Activated T-cell treated with anti-CD3 and anti-CD28 coated beads, Interleukin-2, amount 50 U/mL, for 48 hours (primary cell): ENCODE data around the gene SLC38A10.
"Not testable (repeated sequence)": the region's sequence is repeated elsewhere in the genome, so short reads cannot be mapped to it uniquely, and the experiment has no call there.

Experiments
- DNase-seq, 2 experiments: peaks; one replicate each; pipeline ENCODE4 v3.0.0-alpha.2; 2020

SLC38A10 gene

GRCh38 chr17:81238815-81239713 is 56.0 kb downstream of the SLC38A10 start, which contains the start of the genes NDUFAF8 and TEPSIN:
Gene NDUFAF8 (plus strand): TSS chr17:81239318. CDS start chr17:81239364, 46 bp downstream.
Gene TEPSIN (minus strand): TSS chr17:81239055. CDS start chr17:81239033, 22 bp downstream.
- DNase-seq: peak; percentile 95

DNA sequence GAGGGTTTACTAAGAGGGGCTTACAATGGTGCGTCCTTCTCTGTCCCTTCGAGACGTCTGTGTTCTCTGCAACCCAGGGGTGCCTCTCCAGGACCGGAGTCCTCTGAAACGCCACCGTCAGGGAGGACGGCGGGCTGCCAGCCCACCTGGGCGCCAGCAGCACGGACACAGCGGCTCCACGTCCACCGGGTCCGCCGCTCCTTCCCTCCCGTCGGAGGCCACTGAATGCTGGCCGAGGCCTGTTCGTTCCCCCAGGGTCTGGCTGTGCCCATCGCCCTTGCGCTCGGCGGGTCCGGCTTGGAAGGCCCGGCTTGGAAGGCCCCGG is 56.7 kb downstream of the SLC38A10 start:
- DNase-seq: no peak

GRCh38 chr17:81237591-81238489 is 57.3 kb downstream of the SLC38A10 start:
- no peak for DNase-seq

DNA sequence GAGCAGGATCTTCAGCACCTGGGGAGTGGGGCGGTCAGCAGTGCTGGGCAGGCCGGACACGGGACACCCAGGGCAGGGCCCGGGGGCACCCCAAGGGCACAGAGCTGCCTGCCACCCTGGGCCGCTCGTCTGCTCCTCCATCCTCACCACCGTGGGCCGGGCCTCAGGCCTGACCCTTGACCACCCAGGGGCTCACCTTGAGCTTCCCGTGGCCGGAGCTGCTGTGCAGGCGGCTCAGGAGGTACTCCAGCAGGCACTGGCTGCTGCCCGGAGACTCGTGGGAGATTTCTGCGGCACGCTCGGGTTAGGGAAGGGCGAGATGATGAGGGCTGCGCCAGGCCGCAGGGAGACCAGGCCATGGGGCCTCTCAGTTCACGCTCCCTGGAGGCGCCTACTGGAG is 58.3 kb downstream of the SLC38A10 start:
- DNase-seq: no peak

GRCh38 chr17:81235822-81236740 is 59.0 kb downstream of the SLC38A10 start:
- DNase-seq: no peak

GRCh38 chr17:81234940-81235821 is 59.9 kb downstream of the SLC38A10 start:
- DNase-seq: no peak

GRCh38 chr17:81234506-81234855 is 60.6 kb downstream of the SLC38A10 start:
- DNase-seq: no peak

- DNase-seq: no peak
Measured at GRCh38 chr17:81233811-81234505, 61.1 kb downstream of the SLC38A10 start.

DNA sequence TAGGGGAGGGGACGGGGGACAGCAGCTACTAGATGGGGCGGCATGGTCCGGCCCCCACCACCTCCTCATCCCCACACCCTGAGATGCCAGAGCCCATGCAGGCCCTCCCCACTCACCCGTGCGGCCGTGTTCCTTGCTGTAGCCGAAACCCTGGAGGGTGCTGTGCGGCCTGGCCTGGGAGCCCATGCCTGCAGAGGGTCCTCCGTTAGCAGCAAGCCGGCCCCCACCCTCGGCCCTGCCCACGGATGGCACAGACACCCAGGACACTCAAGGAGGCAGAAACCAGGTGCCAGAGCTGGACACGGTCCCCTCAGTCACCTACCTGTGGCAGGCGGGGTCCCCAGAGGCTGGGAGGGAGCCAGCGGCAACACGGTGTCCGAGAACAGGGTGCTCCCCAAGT is 61.8 kb downstream of the SLC38A10 start:
- no peak for DNase-seq

GRCh38 chr17:81232616-81233241 is 62.4 kb downstream of the SLC38A10 start:
- no peak for DNase-seq

DNA sequence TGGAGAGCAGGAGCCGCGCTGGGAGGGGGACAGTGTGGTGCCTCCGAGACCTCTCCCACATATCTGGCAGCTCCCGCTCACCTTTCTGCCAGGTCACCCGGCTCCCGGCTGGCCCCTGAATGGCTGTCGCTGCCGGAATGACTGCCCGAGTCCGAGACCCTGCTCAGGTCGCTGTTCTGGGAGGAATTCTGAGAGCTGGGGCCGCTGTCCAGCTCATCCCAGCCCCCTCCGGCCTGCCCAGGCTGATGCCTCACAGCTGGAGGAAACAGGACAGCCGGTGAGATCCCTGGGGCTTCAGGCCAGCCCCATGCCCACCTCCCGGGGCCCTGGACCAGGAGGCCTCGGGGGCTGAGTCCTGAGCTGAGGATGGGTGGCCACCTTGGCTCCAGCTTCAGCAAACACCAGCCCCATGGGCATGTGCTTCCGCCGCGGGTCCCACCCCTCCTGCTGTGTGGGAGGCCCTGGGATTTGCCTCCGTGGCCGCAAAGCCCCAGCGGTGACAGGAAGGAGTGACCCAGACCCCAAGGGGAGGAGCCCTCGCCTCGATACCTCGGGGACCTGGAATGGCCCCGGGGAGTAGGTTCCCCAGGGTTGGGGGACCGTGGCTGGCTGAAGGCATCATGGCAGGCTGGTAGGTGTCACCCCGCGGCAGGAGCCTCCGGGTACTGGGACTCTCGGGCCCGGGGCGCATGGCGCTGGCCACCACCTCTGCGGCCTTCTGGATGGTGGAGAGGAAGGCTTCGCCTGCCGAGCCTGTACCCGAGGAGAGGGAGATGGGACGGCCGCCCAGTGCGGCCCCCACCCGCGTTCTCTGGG is 63.1 kb downstream of the SLC38A10 start:
- DNase-seq: no peak

GRCh38 chr17:81231121-81231645 is 63.9 kb downstream of the SLC38A10 start:
- DNase-seq: no peak

GRCh38 chr17:81230043-81230820 is 64.9 kb downstream of the SLC38A10 start:
- DNase-seq: no peak

DNA sequence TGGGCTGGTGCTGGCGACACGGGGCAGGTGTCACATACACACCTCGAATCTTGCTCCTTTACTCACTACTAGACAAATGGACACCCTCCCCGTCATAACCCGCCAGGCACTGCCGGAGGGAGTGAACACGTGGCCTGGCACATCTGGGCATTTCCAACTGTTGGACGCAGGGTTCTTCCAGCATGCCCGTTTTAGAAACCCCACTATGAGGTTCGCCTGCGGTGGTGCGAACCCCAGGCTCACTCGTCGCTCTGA is 65.5 kb downstream of the SLC38A10 start:
- DNase-seq: no peak

DNA sequence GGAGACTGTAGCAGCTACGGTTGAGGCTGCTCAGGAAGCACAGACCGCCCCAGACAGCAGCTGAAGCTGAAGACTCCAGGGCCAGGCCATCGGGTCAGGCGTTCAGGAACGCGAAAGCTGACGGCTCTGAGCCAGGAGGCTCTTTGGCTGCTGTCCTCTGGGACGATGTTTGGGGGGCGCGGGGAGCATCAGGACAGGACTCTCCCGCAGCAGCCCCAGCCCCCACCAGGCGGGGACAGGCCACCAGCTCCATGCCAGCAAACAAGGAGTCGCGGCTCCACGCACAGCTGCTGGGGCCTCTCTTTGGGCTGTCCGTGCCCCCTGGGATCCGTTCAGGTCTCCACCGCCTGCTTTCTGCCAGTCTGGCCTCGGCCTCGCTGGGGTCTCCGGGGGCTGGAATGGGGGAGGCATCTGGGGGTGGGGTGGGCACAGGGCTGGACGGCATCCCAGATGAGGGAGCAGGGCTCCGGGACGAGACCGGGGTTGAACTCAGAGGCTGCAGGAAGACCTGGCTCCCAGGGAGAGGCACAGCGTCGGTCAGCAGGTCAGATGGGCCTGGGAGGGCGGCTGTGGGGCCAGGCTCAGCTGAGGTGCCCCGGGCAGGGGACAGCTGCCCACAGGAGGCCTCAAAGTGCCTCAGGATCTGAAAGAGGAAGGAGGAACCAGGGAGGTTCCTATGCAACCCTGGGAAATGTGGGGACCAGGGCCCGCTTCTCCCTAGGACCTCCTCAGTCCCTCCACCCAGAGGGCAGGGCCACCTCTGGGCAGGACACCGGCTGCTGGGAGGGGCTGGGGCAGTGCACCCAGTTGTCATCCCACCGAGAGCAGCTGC is 66.1 kb downstream of the SLC38A10 start:
- no peak for DNase-seq

GRCh38 chr17:81228420-81228819 is 66.7 kb downstream of the SLC38A10 start:
- DNase-seq: no peak

DNA sequence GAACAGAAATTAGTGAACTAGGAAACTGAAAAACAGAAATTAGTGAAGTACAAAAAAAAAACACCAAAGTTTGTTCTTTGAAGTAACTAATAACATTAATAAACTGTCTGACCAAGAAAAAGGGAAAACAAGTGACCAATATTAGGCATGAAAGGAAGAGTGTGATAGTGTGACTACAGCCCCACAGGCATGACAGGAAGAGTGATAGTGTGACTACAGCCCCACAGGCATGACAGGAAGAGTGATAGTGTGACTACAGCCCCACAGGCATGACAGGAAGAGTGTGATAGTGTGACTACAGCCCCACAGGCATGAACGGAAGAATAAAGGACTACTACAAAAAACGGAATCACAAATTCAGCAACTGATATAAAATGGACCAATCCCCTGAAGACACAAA is 67.5 kb downstream of the SLC38A10 start:
- not testable (repeated sequence) for DNase-seq

- no peak for DNase-seq
Measured at GRCh38 chr17:81223762-81224130, 71.4 kb downstream of the SLC38A10 start.
